OCI-LY1 (cell line): Measurements from ENCODE around the gene GRP.

Experiments
- EZH2 ChIP-seq: fragments of 200-600 bp; sonication (generic), shearing (Covaris generic); IDR thresholded peaks from 2 replicates; pipeline ENCODE4 v1.8.0; 2017; ENCODE audit warnings: borderline replicate concordance, mixed run types, mild to moderate bottlenecking, antibody characterized with exemption, low read length, moderate library complexity, mixed read lengths
- TF ChIP-seq, protein P1 (sequence below): fragments of 200-600 bp; sonication (generic), shearing (Covaris generic); IDR thresholded peaks from 2 replicates; pipeline ENCODE4 v1.5.1; 2017; ENCODE audit warnings: mild to moderate bottlenecking, antibody characterized with exemption, low read length, moderate library complexity, mixed read lengths

GRCh38 chr18:59239642-59240041 lies 19.7 kb downstream of the GRP start:
- TF ChIP-seq, protein P1, sequence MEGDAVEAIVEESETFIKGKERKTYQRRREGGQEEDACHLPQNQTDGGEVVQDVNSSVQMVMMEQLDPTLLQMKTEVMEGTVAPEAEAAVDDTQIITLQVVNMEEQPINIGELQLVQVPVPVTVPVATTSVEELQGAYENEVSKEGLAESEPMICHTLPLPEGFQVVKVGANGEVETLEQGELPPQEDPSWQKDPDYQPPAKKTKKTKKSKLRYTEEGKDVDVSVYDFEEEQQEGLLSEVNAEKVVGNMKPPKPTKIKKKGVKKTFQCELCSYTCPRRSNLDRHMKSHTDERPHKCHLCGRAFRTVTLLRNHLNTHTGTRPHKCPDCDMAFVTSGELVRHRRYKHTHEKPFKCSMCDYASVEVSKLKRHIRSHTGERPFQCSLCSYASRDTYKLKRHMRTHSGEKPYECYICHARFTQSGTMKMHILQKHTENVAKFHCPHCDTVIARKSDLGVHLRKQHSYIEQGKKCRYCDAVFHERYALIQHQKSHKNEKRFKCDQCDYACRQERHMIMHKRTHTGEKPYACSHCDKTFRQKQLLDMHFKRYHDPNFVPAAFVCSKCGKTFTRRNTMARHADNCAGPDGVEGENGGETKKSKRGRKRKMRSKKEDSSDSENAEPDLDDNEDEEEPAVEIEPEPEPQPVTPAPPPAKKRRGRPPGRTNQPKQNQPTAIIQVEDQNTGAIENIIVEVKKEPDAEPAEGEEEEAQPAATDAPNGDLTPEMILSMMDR, result no peak
- TF ChIP-seq EZH2, result no peak
